ENCODE results near the gene RSPH1.
"Not testable (repeated sequence)": the region's sequence is repeated elsewhere in the genome, so short reads cannot be mapped to it uniquely, and the experiment has no call there.

RSPH1 gene

DNA sequence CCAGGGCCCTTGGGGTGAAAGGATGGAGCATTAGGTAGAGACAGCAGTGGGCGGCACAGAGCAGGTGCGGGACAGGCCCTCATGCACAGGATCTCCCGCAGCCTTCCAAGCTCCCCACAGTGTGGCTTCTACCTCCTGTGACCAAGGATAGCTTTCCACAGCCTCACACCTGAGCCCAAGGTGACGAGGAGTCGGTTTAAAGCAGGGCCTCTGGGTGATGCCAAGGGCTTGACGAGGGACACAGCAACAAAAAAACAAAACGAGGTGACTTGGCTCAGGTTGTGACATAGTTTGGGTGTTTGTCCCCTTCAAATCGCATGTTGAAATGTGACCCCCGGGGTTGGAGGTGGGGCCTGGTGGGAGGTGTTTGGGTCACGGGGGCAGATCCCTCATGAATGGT lies 15.3 kb downstream of the RSPH1 start:
- no peak for DNase-seq

DNA sequence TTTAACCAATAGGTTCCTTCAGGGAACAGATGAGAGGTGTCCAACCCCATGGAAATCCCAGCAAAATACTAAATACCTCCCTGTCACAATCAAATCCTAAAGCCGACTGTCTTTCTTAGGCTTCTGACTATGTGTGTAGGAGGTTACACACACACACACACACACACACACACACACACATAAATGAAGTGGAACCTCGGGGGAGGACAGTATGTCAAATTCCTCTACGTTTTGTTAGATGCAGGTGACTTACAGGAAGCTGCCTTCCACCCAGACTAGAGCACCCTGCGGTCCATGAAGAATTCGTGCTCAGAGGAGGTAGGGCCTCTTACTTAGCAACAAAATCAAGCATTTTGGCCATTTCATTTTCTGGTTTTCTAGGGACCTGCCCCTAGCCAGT lies 16.4 kb downstream of the RSPH1 start:
- DNase-seq, result no peak

DNA sequence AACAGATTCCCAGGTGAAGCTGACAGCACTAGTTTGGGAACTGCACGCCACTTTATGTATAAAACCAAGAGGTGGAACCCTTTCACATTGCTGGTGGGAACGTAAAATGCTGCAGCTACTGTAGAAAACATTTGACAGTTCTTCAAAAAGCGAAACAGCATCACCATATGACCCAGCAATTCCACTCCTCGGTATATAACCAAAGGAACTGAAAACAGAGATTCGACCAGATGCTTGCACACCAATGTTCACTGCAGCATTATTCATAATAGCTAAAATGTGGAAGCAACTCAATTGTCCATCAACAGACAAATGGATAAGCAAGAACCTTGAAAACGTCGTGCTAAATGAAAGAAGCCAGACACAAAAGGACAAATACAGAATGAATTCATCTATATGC lies 17.5 kb downstream of the RSPH1 start:
- DNase-seq, result no peak

DNA sequence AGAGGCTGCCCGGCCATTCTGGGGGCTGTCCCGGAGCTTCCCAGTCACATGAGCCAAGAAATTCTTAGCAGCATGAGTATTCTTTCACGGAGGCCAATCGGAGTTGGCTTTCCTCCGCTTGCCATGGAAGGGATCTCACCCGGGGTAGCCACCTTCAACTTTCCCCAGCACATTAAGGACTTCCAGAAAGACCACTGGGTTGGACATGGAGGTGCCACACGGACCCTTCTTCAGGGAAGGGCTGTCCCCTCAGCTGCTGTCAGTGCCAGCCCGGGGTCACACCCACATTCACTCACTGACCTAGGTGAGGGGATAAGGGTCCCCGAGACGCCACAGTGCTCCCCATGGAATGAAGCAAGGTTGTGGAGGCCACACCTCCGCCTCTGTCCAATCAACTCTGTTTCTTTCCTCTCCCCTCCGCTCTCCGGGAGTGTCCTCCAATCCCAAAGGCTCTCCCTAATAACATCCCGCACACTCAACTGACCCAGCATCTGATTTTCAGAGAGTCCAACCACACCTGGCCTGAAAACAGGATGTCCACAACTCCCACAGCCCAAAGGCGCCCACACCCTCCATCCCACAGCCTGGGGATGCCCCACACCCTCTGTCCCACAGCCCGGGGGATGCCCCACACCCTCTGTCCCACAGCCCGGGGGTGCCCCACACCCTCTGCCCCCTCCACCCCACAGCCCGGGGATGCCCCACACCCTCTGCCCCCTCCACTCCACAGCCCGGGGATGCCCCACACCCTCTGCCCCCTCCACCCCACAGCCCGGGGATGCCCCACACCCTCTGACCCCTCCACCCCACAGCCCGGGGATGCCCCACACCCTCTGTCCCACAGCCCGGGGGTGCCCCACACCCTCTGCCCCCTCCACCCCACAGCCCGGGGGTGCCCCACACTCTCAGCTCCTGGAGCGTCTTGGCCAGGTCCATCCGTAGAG lies 19.4 kb downstream of the RSPH1 start:
- DNase-seq, result no peak

DNA sequence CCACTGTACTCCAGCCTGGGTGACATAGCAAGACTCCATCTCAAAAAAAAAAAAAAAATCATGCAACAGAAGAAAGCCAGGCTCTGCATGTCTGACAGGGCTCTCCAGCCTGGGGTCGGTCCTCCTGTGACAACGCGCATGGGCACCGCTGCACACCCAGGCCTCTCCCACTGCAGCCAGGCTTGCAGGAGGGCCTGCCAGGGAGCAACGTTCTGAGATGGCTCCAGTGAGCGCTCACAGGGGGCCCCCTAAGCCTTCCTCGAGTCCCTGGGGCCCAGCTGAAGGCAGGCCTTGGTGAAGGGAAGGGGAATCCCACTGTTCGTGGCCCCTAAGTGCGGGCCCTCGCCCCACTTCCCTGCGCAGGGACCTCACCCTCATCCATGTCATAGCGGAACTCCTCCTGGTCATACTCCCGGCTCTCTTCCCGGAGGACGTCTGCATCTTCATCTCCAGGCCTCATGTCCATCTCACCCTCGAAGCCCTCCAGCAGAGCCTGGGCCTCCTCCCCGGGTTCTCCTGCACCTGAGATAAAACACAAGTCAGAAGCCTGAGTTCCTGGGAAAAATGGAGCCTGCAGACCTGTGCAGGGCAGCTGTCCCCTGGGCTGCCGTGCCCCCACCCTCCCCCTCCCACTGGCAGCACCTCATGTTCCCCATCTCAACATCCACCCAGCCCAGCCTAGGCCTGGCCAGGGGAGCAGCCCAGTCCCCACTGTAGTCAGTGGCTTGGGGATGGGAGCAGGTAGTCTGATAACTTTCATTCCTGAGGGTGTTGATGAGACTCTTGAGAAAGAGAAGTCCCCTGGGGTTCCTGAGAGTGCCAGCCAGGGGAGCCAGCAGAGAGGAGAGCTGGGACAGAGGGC lies 20.3 kb downstream of the RSPH1 start:
- DNase-seq, result no peak

DNA sequence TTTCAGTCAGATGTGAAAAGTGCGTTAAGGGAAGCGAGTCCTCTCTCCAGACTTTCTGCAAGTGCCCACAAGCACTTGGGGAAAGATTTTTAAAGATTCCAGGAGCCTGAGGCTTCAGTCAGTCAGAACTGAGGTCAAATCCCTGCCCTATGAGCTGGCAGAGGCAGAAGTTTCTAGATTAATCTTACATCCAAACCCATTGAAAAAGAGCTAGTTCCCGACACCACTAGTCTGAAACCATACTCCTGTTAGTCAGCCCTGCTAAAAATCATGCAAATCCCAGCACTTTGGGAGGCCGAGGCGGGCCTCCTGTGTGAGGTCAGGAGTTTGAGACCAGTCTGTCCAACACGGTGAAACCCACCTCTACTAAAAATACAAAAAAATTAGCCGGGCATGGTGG lies 21.0 kb downstream of the RSPH1 start:
- DNase-seq, result no peak

DNA sequence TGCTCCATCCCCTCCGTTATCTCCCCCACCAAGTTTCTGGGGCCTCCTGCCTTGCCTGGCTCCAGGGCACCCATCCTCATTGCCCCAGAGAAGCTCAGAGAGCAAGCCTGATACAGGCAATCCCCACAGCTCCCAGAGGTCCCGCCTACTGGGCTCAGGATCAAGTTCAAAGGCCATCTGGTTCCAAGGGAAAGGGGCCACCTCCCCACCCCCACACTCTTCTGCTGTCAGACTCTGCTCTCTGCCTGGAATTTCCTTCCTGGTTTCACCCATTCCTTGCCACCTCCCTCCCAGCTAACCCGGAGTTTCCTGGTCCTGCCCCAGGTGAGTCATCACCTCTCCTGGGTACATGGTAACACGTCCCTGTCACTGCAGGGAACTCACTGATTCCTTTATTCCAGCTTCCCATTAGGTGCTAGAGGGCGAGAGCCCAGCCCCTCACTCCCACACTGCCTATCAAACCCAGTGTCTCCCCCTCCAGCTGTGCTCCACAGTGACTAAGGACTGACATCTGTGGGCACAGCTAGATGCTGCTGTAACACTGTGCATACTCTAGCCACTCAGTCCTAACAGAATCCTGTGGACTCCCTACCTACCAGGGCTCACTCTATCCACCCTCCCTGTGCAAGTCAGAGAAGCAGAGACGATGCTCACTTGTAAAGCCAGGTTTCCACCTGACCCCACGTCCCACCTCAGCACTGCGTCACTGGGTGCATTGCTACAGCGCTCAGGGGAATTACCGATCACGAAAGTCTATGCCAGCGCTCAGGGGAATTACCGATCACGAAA lies 21.8 kb downstream of the RSPH1 start:
- no peak for DNase-seq

DNA sequence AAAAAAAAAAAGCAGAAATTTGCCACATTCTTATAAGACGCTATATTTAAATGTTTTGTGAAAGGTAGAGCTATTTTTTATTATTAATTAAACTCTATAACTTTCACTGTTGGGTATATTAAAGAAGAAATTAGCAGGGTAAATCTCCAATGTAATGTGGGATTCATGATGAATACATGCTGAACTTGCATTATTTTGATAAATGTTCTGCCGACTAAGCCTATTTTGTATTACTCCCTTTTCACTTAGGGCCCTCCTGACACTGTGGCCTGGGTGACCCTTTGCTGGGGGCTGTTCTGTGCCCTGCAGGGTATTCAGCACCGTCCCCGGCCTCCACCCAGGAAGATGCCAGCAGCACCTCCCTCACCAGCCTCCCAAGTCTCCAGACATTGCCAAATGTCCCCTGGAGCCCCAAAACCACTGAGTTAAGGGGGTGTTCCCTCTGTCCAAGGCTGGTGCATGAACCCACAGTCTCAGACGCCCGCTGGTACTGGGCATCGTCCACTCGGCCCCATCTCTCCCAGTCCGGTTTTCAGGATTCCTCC lies 22.5 kb downstream of the RSPH1 start:
- DNase-seq, result no peak

DNA sequence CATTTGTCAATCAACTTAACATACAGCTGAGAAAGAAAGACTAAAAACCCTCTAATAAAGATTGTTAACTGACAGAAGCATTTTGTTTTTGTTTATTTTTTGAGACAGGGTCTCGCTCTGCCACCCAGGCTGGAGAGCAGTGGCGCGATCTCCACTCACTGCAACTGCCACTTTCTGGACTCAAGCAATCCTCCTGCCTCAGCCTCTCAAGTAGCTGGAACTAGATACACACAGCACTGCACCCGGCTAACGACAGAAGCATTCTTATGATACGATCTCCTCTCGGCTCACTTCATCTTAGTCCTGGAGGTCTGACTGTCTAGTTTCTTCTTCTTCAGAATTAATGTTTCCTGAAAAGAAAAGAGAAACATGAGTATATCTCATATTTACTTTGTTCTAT lies 23.5 kb downstream of the RSPH1 start:
- DNase-seq, result no peak

DNA sequence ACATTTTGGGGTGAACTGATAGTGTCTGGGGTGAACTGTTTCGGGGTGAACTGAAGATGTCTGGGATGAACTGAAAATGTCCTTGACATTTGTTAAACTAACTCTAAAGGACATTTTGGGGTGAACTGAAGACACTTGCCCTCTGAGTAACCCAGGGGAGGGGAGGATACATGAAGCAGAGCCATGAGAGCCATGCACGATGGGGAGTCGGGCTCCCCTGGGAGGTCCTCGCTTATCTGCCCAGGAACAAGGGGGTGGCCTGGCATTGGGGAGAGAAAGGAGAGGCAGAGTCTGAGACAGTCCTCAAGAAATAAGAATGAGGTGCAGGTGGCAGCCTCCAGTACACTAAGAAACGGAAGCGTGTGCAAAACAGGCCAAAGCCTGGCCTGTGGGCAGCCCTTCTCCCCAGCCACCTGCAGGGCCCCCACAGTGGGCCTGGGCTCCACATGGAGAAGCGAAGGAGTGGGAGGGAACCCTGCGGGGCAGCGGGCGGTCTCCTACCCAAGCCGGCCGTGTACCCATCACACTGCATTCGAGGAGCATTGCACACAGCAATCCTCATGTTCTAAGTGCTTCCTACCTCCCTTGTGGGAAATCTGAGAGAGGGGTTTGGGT lies 24.2 kb downstream of the RSPH1 start:
- no peak for DNase-seq

DNA sequence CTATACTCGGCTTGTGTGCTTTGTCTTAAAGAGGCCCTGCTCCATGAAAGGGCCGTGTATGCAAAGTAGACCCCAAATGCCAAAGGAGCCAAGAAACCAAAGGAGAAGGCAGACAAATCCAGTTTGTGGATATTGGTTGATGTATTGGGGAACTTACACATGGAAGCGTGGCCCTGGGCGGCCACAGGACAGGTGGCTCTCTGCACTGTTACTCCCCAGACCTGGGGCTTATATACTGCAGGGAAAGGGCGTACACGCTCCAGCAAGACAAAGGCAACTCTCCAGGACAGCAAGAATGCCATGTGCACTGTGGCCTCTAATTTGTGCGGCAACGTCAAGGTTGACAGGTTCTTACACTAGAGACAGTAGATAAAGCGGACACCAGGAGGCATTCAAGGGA lies 24.8 kb downstream of the RSPH1 start:
- no peak for DNase-seq

DNA sequence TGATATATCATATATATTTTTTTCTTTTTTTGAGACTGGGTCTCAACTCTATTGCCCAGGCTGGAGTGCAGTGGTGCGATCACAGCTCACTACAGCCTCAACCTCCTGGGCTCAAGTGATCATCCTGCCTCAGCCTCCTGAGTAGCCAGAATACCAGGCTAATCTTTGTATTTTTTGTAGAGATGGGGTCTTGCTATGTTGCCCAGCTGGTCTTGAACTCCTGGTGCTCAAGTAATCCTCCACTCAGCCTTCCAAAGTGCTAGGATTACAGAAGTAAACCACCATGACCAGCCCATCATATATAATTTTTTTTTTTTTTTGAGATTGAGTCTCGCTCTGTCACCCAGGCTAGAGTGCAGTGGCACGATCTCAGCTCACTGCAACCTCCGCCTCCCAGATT lies 26.3 kb downstream of the RSPH1 start:
- DNase-seq, result not testable (repeated sequence)

DNA sequence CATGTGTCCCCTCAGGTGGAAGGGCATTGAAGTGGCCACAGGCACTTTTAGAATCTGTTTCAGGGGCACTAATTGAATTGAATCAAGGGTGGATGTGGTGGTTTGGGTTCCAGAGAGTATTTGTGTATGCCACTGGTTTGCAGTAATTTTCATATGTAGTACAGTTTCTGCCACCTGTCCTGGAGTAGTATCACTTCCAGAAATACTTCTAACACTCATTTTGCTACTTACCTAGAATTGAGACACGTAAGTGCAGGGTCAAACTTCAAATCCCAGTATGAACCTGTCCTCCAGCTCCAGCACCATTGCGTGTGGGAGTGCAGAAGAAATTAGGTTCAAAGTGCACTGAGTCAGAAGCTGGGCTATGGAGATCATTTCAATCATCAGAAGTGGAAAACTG lies 26.8 kb downstream of the RSPH1 start:
- no peak for DNase-seq

DNA sequence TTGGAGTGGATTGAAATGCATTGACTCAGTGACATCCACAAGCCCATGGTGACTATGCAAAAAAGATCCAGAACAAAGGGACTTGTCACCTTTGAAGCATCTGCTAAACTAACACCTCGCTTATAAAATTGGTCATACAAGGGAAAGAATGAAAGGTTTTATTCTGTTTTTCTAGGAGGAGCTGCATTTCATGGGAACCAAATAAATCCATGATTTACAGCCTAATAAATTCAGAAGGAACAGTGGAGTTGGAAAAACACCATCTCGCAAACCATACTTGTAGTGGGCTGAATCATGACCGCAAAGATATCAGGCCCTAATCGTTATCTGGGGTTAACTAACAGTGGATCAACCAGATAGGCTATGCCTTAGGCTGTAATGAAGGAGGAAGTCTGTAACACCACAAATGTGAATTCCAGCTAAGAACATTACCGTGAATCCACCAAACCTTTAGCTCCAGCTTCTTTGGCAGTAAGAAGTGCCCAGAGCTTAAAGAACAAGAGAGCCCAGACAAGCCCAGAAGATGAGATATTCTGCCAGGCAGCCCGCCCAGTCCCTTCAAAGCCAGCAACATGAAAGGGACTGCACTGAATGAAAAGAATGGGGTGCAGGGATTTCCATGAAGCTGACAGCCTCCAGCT lies 27.4 kb downstream of the RSPH1 start:
- DNase-seq, result no peak

DNA sequence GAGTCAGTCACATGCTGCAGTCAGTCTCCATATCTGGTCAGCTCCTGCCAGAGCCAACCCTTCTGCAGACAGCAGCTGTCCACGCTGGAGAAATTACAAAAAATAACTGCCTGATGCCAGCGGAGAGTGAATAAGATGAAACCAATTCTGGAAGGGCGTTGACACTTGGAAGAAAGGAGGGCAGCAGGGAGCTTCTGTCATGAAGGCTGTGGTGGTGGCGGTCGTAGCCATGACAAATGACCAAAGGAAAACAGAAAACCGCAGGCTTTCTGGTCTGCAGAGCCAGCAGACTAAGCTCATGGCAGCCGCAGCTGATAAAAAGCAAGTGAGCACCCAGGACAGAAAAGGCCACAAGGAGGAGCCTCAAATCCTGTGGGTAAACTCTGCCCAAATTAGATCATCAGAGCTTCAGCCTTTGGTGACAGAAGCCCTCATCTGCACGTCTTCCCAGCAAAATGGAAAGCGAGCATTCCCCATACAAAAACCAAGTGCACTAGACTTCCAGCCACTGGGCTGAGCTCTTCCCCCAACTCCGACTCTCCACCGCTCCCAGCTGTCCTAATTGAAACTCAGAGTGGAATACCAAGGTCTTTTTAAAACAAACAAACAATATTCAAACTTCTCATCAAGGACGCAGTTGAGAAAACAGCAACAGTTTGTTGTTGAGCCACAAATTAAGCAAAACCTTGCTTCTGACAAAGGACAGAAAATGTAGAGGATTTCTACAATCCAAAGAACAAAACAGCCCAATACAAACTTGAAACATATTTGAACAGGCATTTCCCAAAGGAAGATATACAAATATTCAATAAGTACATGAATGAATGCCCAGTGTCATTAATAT lies 28.7 kb downstream of the RSPH1 start:
- peak; percentile 2 for DNase-seq

DNA sequence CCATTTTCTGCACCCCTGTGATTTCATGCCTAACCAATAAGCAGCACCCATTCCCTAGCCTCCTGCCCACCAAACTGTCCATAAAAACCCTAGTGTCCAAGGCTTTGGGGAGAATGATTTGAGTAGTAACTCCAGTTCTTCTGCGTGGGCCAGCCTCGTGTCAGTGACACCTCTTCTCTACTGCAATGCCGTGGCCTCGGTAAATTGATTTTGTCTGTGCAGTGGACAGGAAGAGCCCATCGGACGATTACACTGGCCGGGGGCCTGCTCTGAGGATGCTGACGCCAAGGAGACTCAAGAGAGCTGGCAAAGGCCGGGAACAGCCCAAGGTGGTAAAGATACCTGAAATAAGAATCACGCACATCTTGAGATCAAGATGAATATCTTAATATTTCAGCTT lies 29.3 kb downstream of the RSPH1 start:
- DNase-seq, result no peak

DNA sequence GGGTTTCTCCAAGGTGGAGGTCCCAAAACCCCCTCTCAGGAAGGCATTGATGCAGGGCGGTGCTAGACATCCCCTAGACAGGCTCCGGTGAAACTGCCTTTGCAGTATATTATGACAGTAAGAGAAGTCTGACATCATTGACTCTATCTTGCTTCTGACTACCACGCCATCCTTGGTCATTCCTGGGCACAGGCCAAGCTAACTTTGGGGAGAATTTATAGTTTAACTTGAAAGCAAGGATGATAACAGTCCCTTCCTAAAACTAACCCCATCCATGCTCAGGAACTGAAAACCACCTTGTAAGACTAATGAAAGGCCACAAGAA lies 30.3 kb downstream of the RSPH1 start:
- DNase-seq, result no peak

DNA sequence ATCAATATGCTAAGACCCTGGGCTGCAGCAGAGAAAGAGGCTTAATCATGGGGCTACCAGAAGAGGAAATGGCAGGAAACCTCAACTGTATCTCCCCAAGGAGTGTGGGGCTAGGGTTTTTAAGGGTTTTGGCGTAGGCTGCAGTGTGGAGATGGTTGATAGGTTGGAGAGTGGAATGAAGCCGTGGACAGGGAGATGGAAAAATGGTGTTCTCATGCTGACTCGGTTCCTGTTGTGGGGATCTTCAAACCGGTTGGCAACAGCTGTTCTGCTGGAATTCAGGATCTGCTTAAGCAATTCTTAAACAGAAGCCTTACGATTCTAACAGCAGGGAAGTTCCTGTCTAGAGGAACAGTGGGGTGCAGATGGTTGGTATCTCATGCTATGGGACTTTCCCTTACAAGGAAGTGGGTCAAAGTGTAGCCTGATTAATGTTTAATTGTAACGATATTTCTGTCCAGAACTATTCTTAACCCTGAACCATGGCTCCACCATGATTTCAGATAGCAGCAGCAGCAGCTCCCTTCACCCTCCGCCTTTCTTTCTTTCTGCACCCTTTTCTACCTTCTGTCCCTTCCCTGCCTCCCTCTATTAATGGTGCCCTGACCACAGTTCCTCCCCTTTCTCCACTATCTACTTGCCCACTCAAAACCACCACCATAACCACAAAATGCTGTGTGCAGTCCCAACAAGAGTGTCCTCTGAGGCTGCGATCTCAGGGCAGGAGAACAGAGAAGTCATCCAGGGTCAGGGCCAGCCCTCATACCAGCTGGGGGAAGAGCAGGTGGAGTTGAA lies 30.8 kb downstream of the RSPH1 start:
- DNase-seq, result no peak

DNA sequence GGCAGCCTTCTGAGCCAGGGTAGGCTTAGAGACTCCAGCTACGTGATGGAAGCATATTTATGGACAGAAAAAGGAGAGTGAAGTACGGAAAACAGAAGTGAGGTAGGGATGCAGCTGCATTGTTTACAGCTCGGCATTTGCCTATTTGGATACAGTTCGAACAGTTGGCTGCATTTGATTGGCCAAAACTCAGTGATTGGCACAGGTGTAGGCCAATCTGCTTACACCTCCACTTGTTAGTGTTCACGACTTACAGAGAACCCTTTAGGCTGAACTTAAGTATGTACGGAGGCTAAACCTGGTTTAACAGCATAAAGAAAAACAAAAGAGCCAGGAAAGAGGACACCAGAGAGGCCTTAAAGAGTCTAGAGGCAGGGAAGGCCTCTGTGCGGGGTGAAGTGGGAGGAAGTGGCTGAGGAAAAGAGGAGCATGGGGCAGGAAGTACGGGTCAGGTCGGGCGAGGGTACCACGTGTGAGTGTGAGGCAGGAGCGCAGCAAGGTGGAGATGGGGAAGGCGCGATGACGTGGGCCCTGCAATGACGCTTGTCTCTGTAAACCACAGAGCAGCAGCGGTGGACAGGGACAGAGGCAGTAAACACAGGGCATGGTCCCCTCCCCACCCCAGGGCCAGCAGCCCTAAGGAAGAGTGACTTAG lies 32.0 kb downstream of the RSPH1 start:
- peak; percentile 23 for DNase-seq

Data from midbrain (tissue), 1 donor.